GM18499 (cell line): ENCODE measurements around the gene MEGF10.
"Not testable (repeated sequence)": the region's sequence is repeated elsewhere in the genome, so short reads cannot be mapped to it uniquely, and the experiment has no call there.

Experiments used
- ATAC-seq: cut with Tn5 transposase; IDR thresholded peaks from one replicate; pipeline ENCODE4 v1.9.1; 2021; ENCODE audit warnings: moderate number of reproducible peaks; ENCODE audit not compliant: insufficient read depth, unreplicated experiment

MEGF10 gene

DNA sequence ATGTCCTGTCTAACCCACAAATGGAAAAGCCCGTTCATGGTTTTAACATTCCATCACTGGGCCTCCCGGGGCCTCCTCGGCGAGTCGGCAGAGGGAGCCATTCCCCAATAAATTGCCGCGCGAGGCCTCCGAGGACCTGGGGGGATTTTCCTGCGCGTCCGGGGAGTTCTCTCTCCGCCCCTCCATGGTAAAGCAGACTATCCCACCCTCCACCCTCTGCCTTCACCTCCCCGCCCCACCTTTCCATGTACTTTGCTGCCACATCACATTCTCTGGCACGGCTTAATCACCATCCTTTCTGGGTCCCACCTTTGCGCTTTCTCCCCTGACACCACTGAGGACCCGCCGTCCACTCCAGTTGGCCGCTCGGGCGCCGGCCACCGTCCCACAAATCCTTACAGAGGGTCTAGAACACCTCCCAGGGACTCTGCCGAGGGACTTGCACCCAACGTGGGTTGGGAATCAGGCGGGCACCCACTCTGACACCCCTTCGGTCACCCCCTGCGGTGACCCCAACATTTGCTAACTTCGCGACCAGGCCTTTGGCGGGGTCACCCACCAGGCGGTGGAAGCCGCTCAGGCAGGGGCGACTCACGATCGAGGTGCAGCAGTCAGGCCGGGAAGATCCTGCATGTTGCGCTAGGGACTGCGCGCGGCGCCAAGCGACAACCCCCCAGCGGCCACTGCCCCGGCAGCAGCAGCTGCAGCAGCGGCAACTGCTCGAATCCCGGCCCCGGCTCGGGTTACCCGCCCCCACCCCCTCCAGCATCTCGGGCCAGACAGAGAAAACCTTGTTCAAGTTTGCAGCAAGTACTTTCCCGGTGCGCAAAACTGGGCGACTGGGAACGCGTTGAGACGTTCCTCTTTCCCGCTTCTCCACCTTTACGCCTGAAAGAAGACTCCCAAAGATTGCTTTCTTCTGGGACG, at the start of gene MEGF10:
Gene MEGF10 (plus strand): TSS at position 778 of the 927 bp plus-strand sequence. CDS start 40,513 bp downstream, outside the sequence.
- ATAC-seq: no peak

DNA sequence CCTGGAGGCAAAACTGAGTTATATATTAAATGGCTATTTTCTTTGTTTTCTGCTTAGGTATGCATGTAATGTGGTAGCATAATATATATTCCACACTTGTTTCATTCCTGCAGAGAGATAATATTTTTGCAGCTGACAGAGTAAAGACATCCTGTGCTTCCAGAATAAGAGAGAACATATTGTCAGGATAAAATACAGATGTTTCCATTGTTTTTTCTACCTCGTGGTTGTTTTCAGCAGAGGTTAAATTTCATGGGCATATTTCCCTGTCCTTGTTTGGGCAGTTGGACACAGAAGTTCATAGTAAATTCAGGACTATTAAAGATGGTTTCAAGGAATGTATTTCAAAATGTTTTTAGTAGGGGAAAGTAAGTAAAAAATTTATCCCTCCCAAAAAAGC, 47.6 kb upstream of the MEGF10 start:
- no peak for ATAC-seq

DNA sequence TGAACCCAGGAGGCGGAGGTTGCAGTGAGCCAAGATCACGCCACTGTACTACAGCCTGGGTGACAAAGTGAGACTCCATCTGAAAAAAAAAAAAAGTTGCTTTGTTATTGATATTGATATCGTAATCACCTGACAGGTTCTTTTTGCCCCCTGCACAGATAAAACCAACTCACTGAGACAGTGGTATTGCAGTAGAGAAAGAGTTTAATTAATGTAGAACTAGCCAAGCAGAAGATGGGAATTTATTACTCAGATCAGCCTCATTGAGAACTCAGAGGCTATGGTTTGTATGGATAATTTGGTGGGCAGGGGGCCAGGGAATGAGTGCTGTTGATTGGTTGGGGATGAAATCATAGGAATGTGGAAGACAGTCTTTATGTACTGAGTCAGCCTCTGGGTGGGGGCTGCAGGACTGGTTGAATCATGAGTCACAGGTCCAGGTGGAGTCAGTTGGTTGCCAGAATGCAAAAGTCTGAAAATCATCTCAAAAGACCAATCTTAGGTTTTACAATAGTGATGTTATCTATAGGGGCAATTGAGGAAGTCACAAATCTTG, 35.8 kb upstream of the MEGF10 start:
- ATAC-seq: no peak

DNA sequence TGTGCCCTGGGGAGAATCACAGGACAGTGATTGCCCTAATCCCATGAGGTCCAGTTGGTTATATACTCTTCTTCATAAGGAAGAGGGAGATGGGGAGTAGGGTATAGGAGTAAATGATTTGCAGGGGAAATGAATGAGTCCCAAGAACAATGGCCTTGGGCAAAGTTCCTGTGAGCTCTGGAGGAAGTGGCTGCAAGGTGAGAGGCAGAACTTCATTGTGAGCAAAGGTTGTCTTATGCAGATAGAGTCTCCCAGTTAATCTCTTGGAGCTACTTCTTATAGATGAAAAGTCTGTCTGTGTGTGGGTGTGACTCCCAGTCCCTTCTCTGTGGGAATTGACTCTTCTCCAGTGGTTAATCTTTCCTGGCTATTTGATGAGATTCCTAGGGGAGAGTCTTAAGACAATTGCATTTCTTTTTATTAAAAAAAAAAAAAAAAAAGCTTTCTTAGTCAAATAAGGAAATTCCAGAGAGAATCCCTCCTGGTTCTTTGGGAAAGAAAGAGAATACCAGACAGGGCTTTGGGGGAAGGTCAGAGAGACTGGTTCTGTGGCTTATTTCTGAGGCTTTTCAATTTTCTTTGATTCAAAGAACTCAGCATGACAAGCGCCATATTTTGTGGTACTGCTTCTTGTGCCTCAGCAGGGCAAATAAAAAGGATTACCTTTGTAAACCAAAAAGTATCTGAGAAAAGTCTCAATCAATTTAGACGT, 33.6 kb upstream of the MEGF10 start:
- ATAC-seq: no peak

DNA sequence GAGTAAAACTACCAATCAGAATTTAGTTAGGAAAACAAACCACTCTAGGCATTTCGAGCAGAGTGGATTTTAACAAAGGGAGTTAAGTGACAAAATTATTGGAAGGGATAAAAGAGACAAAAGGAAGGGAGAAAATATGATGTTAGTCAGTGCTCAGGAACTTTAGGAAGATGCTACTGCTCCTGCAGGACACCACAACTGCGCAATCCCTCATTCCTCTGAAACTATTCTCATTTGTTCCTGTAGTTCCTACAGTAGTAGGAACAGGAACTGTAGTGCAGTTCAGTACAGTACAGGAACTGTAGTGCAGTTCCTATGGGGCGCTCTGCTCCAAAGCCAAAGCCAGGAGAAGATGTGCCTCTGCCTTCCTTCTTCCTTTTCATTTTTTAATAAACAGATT, 29.9 kb upstream of the MEGF10 start:
- ATAC-seq: no peak

DNA sequence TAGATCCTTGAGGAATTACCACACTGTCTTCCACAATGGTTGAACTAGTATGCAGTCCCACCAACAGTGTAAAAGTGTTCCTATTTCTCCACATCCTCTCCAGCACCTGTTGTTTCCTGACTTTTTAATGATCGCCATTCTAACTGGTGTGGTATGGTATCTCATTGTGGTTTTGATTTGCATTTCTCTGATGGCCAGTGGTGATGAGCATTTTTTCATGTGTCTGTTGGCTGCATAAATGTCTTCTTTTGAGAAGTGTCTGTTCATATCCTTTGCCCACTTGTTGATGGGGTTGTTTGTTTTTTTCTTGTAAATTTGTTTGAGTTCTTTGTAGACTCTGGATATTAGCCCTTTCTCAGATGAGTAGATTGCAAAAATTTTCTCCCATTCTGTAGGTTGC, 25.1 kb upstream of the MEGF10 start:
- ATAC-seq: not testable (repeated sequence)

DNA sequence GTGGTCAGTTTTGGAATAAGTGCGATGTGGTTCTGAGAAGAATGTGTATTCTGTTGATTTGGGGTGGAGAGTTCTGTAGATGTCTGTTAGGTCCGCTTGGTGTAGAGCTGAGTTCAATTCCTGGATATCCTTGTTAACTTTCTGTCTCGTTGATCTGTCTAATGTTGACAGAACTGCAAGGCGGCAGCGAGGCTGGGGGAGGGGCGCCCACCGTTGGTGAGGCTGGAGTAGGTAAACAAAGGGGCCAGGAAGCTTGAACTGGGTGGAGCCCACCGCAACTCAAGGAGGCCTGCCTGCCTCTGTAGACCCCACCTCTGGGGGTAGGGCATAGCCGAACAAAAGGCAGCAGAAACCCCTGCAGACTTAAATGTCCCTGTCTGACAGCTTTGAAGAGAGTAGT, 22.3 kb upstream of the MEGF10 start:
- ATAC-seq: not testable (repeated sequence)

DNA sequence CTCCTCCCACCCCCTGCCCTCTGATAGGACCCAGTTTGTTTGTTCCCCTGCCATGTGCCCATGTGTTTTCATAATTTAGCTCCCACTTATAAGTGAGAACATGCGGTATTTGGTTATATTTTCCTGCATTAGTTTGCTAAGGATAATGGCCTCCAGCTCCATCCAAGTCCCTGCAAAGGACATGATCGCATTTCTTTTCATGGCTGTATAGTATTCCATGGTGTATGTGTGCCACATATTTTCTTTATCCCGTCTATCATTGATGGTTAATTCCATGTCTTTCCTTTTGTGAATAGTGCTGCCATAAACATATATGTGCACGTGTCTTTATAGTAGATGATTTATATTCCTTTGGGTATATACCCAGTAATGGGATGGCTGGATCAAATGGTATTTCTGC, 19.9 kb upstream of the MEGF10 start:
- ATAC-seq: not testable (repeated sequence)

DNA sequence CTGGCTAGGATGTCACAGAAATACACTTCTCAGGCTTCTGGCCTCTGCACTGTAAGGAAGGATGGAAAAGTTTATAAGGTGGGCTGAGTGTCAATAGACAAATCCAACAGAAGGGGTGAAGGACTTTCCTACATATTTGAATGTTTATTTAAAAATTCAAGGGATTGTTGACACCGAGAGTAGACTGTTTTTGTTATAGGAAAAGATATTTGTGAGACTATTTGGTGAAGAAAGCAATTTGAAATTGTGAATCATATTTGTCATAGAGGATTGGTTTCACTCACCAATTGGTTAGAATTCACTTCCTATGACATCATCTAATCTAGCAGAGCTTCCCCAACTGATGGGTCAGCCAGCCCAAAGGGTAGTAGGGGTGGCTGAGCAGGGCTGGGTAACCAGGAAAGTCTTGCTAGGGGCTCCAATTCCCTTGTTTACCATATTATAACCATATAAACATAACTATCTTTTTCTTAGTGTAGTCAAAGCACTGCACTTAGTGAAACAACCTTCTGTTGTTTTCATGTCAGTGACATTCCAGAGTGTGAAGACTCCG, 14.9 kb upstream of the MEGF10 start:
- no peak for ATAC-seq

DNA sequence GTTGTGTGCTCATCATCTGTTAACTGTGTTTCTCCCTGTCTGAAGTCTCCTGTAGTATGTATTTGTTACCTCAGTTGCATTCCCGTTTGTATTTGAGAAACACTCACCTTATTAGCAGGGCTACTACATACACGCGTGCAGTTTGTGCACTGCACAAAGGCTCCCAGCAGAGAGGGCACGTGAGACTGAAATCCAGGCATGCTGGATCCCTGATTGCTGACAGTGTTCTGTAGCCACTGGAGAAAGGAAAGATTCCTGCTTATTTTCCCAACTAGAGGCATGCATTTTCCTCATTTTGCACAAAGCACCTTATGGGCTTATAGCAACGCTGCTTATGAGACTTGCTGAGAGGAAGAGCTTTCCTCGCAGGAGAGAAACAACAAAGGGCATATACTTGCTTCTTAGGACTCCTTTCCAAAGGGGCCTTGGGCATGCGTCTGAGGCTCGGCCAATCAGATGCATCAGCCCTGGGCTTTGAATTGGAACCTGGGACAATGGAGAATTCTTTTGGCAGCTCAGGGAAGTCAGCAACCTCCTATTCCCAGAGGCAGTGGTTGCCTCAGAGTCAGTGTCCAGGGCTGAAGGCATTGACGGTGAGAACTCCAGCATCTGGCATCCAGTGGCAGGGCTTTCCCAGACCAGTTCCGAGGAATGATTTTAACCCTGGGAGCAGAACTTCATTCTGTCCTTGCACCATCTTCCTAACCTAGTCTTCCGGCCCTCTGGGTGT, 9.9 kb upstream of the MEGF10 start:
- no peak for ATAC-seq

DNA sequence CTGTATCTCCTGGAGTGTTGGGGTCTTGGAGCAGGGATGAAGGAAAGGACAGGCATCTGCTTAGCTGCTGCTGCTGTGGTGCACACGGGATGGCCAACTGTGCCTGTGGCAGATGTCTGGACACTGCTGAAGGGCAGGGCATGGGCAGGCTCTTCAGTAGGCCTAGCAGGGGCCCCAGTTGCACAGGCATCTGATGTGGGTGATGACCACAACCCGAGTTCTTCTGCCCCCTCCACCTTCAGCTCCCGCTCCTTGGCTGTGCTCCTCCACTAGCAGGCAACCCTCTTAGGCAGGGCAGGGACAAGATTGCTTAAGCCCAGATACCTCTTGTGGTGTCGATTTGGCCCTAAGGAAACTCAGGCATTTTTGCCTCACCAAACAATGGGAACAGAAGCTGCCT, 9.0 kb upstream of the MEGF10 start:
- ATAC-seq: no peak

DNA sequence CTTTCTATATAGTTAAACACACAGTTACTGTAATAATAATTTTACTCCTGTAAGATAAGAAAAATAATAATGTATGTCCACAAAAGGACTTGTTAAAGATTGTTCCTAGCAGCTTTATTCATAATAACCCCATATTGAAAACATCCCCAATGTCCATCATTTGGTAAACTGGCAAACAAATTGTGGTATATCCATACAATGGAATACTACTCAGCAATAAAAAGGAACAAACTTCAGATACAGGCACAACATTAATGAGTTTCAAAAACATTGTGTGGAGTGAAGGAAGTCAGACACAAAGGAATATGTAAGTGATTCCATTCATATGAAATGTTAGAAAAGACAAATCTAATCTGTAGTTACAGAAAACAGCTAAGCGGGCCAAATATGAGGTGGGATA, 1.9 kb upstream of the MEGF10 start:
- no peak for ATAC-seq

DNA sequence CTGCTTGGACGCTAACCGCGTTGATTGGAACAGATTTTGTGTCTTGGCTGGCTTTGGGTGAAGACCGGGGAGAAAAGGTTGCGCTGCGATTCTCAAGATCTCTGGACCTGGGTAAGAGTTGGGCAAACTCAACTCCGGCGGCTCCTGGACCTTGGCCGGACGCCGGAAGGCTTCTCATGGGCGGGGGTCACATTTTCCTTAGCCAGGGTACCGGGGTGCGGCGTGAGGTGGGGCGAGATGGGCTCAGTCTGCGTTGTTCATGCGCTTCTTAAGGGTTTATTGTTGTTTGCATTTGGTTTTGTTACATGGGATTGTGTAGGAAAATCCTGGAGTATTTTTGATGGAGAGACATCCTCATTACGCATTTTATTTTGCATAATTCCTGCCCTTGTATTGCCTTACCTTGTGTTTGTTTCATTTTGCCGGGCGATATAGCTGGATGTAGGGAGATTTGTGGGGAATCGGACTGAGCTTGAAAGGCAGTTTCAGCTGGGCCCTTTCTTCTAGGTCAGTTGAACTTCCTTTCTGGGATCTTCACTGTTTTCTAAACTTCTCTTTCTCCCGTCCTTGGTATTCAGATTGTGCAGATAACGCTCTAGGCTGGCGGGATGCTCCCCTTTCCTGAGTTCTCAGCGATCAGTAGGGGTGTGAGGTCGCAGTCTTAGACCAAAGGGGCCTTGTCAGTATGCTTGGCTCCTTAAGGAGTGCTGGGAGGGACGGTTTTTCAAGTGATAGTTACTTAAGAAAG, 524 bp downstream of the MEGF10 start:
- no peak for ATAC-seq

DNA sequence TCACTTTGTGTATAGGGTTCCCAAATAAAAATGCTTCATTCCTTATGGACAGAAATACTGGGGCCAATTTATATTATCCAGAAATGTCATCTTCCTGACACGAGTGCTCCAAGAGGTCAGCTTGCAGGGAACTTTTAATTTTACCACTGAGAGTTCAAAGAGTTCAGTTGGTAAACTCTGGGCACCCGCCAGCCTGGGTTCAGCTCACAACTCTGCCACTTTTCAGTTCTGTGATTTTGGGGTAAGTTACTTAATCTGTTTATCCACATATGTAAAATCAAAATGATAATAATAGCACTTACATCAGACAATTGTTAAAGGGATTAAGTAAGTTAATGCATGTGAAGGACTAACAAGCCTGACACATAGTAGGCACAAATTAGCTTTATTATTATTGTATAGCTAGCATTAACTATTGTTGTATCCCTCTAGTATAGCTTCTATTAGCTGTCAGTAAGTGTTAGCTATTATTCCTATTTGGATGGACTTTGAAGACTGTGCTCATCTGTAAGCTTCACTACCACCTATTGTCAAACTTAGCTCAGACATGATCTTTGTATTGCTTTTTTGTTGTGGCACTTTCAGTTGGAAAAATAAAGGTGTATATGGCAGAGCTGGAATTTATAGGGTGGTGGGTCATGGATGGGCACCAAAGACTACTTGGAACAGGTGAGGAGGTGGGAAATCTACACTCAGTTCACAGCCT, 1.6 kb downstream of the MEGF10 start:
- ATAC-seq: no peak

DNA sequence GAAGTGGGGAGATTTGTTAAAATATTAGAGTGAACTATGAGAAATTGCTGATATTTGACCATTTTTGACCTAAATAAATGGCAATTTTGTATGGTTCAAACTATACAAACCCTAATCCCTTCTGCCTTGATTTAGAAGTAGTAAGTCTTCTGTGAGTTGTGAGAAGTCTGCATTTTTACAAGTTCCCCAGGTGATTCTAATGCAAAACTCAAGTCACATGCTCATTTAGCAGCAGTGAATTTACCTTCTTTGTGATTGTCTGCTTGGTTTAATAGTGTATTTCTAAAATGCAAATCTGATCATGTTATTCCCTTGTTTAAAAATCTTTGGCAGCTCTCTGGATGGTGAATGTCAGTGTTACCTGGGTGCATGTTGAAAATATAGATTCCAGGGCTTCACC, 2.8 kb downstream of the MEGF10 start:
- no peak for ATAC-seq

DNA sequence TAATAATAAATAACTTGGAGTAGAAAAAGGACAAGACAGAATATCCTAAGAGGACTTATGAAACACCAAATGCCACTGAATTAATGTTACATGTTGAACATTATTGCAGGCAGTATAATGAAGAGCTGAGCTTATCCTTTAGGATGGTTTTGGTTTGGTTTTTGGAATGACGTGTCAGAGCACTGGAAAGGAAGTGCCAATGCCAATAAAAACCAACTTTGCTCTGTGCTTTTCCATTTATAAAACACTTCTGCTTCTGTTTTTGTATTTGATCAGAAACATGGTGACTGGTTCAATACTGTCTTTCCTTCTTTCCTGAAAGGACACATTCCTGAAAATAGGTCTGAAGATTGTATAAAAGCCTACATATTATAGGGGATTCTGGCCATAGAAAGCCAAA, 4.2 kb downstream of the MEGF10 start:
- no peak for ATAC-seq

DNA sequence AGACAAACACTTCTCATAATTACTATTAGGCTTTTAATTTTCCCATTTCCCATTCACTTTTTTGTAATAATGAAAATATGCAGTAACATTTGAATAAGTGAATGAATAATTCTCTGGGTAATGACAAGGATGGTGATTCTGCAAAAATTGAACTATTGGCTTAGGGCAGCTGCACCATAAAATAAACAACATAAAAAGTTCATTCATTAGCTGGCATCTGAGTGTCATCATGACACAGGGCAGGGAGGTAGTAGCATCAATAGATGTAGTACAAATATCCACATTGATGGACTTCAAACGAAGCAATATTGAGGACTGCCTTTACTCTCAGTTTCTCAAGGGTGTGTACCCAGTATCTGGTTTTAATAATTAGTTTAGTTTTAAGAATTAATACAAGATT, 4.9 kb downstream of the MEGF10 start:
- ATAC-seq: no peak

DNA sequence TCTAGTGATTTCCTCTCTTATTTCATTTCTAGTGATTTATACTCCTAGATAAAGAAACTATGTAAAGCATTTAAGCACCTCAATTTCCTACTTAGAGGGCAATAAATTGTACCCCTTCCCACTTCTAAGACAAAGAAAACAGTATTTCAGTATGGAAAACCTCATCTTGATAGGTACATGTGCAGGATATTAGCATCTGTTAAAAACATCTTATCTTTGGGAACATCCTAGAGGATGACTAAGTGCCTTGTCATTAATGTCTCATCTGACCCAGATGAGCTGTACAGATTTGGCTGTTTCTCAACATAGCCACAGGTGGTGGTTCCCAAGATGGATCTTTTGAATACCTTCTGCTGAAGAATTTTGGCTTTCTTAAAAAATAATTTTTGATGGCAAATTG, 5.7 kb downstream of the MEGF10 start:
- ATAC-seq: no peak

DNA sequence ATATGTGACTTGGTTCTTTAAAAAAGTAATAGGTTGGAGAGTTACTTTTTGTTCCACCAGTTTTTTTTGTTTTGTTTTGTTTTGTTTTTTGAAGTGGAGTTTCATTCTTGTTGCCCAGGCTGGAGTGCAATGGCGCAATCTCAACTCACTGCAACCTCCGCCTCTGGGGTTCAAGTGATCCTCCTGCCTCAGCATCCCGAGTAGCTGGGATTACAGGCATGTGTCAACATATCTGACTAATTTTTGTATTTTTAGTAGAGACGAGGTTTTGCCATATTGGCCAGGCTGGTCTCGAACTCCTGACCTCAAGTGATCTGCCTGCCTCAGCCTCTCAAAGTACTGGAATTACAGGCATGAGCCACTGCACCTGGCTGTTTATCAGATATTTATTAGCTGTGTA, 6.3 kb downstream of the MEGF10 start:
- ATAC-seq: not testable (repeated sequence)
